Gastroesophageal sphincter (tissue), 4 donors: ENCODE data around the gene PRR23E. TPM values are rescaled to one million over a fixed set of nuclear protein-coding genes. Genes with fewer than 3 reads are reported as not detected.

Experiments
- ATAC-seq: fragments of 150-250 bp; one replicate; pipeline ENCODE4 v1.9.1; 2016; ENCODE audit warnings: mild to moderate bottlenecking, moderate library complexity
- H3K27ac ChIP-seq, 4 donors: fragments of 200-600 bp; sonication (generic) in 3 of 4; 1 replicate in 3 of 4; 2 replicates in 1 of 4; pipeline ENCODE4 v1.5.1; 2016 to 2019
- H3K27me3 ChIP-seq: fragments of 200-600 bp; sonication (generic); one replicate; pipeline ENCODE4 v1.5.1; 2019
- H3K36me3 ChIP-seq, 2 donors: fragments of 200-600 bp; sonication (generic); one replicate each; pipeline ENCODE4 v1.5.1; 2019; ENCODE audit warnings: control low read depth in 1 of 2
- H3K4me1 ChIP-seq, 3 donors: fragments of 200-600 bp; sonication (generic); 1 replicate in 2 of 3; 2 replicates in 1 of 3; pipeline ENCODE4 v1.5.1; 2016 to 2019; ENCODE audit warnings: control low read depth in 2 of 3
- H3K4me3 ChIP-seq, 2 donors: fragments of 200-600 bp; sonication (generic); one replicate each; pipeline ENCODE4 v1.5.1; 2019; ENCODE audit warnings: mild to moderate bottlenecking in 1 of 2, moderate library complexity in 1 of 2
- H3K9me3 ChIP-seq, 3 donors: fragments of 200-600 bp; sonication (generic); one replicate each; pipeline ENCODE4 v1.5.1; 2017 to 2019; ENCODE audit warnings: control low read depth in 2 of 3
- EP300 ChIP-seq: sonication (generic); formaldehyde crosslinking; IDR thresholded peaks from one replicate; pipeline ENCODE4 v1.6.1; 2017; ENCODE audit warnings: antibody characterized with exemption, mild to moderate bottlenecking
- POLR2A ChIP-seq, 2 donors: fragments of 450-650 bp; IDR thresholded peaks; one replicate each; pipeline ENCODE4 v1.6.1; 2017; ENCODE audit warnings: antibody characterized with exemption in 2 of 2, mild to moderate bottlenecking in 2 of 2, moderate library complexity in 1 of 2
- POLR2AphosphoS5 ChIP-seq: sonication (generic); formaldehyde crosslinking; IDR thresholded peaks from one replicate; pipeline ENCODE4 v1.6.1; 2017; ENCODE audit warnings: antibody characterized with exemption
- WGBS, 2 donors: methylation state at CpG; one replicate each; pipeline ENCODE4 v1.1.5; 2018; ENCODE audit warnings: low coverage in 1 of 2; 5-methylcytosine and 5-hydroxymethylcytosine counted together
- total RNA-seq, 4 donors: library from RNA; depleted of rRNA; stranded (reverse); fragments of >200 nt; gene quantifications; one replicate each; pipeline ENCODE4 v1.1.0, GENCODE V29; 2016
- TF ChIP-seq, protein P1 (sequence below), 4 experiments: fragments of 200-600 bp in 2 of 4; fragments of 450-650 bp in 2 of 4; sonication (generic) in 1 of 4; IDR thresholded peaks; one replicate each; pipeline ENCODE4 v1.5.1; 2017 to 2019; ENCODE audit warnings: antibody characterized with exemption in 4 of 4, mild to moderate bottlenecking in 2 of 4, moderate library complexity in 2 of 4

Gene PRR23E
- total RNA-seq, 4 donors from 2014 or later, result not detected

- TF ChIP-seq, protein P1, sequence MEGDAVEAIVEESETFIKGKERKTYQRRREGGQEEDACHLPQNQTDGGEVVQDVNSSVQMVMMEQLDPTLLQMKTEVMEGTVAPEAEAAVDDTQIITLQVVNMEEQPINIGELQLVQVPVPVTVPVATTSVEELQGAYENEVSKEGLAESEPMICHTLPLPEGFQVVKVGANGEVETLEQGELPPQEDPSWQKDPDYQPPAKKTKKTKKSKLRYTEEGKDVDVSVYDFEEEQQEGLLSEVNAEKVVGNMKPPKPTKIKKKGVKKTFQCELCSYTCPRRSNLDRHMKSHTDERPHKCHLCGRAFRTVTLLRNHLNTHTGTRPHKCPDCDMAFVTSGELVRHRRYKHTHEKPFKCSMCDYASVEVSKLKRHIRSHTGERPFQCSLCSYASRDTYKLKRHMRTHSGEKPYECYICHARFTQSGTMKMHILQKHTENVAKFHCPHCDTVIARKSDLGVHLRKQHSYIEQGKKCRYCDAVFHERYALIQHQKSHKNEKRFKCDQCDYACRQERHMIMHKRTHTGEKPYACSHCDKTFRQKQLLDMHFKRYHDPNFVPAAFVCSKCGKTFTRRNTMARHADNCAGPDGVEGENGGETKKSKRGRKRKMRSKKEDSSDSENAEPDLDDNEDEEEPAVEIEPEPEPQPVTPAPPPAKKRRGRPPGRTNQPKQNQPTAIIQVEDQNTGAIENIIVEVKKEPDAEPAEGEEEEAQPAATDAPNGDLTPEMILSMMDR (IDR thresholded peaks at IDR 0.05), result no peak
- no peak for ATAC-seq
Measured at GRCh38 chr3:127228866-127229265, 35.9 kb downstream of the PRR23E start.

DNA sequence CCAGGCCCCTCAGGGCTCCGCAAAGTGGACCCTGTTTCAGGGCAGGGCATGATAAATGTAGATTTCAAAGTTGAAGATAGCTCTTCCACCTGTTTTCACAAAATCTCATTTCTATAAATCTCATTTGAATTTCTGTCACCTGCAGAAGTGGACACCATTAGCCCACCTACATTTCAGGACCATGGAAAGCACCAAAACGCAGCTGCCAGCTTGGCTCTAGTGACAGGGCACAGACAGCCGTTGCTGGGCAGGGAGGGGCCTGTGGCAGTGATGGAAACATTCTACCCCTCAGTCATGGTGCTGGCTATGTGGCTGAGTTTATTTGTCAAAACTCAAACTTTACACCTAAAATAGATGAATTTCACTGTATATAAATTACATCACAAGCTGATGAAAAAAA is 40.4 kb downstream of the PRR23E start:
- WGBS, 2 donors, result 33 to 50% methylated on average over 2 to 3 of the region's 3 CpGs
- no peaks in the 10 kb centered on the region for H3K36me3 ChIP-seq

More at GRCh38 chr3:127228866-127229265, 35.9 kb downstream of the PRR23E start:
- Histone ChIP-seq H3K4me1 (no peaks in the 10 kb centered on the region), H3K27me3 (peaks cover 47% of the 10 kb centered on the region), H3K4me3 (no peak overlapping the region), H3K9me3 (peaks cover 0 to 51% (median 0%) of the 10 kb centered on the region in 3 donors), H3K36me3 (no peaks in the 10 kb centered on the region), H3K27ac (no peak overlapping the region)
- WGBS, 2 donors, result 70 to 80% methylated on average over 2 of the region's 2 CpGs

DNA sequence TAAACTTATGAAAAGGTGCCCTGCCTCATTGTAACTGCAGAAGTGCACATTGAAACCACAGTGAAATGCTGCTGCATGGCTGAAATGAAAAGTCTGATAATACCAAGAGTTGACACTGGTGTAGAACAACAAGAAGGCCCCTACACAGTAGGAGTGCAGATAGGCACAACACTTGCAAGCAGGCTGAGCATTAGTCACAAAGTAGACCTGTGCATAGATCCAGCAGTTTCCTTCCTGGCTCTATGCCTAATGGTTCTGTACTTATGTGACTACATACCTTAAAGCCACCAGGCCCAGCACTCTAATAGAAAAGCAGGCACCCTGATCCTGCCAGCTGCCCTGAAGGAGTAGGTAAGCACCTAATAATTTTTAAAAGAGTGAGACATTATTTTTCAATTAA is 41.8 kb downstream of the PRR23E start:
- TF ChIP-seq POLR2A (IDR thresholded peaks at IDR 0.05) (no peak), EP300 (no peak), POLR2AphosphoS5 (no peak)
- TF ChIP-seq, protein P1 (IDR thresholded peaks at IDR 0.05), result no peak
- no peak for ATAC-seq
- peaks cover 42% of the 10 kb centered on the region for H3K27me3 ChIP-seq
- H3K27ac ChIP-seq, result no peak overlapping the region
- H3K9me3 ChIP-seq, result peaks cover 0 to 16% (median 0%) of the 10 kb centered on the region in 3 donors
- no peaks in the 10 kb centered on the region for H3K36me3 ChIP-seq
- H3K4me1 ChIP-seq, result no peaks in the 10 kb centered on the region
- H3K4me3 ChIP-seq, result no peak overlapping the region

More for the DNA sequence above, 40.4 kb downstream of the PRR23E start:
- TF ChIP-seq POLR2A (IDR thresholded peaks at IDR 0.05) (no peak), POLR2AphosphoS5 (no peak), EP300 (no peak)
- TF ChIP-seq, protein P1 (IDR thresholded peaks at IDR 0.05), result no peak
- no peaks in the 10 kb centered on the region for H3K4me1 ChIP-seq
- peaks cover 31% of the 10 kb centered on the region for H3K27me3 ChIP-seq
- H3K27ac ChIP-seq, result no peak overlapping the region
- peaks cover 0 to 28% (median 0%) of the 10 kb centered on the region in 3 donors for H3K9me3 ChIP-seq
- no peak overlapping the region for H3K4me3 ChIP-seq
- ATAC-seq, result no peak

DNA sequence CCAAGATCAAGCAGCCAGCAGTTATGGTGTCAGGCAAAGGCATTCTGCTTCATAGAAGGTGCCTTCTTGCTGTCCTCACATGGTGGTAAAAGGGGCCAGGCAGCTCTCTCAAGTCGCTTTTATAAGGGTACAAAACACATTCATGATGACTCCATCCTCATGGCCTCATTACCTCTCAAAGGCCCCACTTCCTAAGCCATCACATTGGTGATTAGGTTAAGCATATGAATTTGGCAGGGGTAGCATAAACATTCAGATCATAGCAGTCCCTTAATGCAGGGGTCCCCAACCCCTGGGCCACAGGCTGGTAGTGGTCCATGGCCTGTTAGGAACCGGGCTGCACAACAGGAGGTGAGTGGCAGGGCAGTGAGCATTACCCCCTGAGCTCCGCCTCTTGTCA is 42.8 kb downstream of the PRR23E start:
- H3K27me3 ChIP-seq, result peaks cover 51% of the 10 kb centered on the region
- no peaks in the 10 kb centered on the region for H3K4me1 ChIP-seq
- H3K4me3 ChIP-seq, result no peak overlapping the region
- TF ChIP-seq POLR2A (IDR thresholded peaks at IDR 0.05) (no peak), POLR2AphosphoS5 (no peak), EP300 (no peak)
- TF ChIP-seq, protein P1 (IDR thresholded peaks at IDR 0.05), result no peak
- ATAC-seq, result no peak
- WGBS, 2 donors, result 27 to 40% methylated on average over 1 to 2 of the region's 3 CpGs
- H3K36me3 ChIP-seq, result no peaks in the 10 kb centered on the region
- peaks cover 0 to 12% (median 0%) of the 10 kb centered on the region in 3 donors for H3K9me3 ChIP-seq
- H3K27ac ChIP-seq, result no peak overlapping the region

DNA sequence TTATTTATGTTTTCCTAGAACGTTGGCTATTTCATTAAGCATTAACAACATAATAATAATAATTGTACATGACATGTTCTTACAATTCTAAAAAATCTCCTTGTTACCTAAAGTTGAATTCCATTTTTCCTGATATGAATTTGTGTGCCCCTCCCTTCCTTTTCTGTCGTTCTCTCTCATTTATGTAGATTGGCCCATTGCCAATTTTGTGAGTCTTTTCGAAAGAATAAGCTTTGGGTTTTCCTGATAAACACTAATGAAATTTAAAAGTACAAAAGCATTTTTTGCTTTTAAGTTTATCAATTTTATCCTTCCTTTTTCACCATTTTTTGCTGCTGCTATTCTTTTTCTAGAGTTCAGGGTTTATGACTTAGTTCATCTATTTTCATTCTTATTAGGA is 44.9 kb downstream of the PRR23E start:
- WGBS, 2 donors, result 22 to 24% methylated on average over 3 of the region's 3 CpGs
- ATAC-seq, result no peak
- TF ChIP-seq, protein P1 (IDR thresholded peaks at IDR 0.05), result no peak
- no peak for TF ChIP-seq POLR2A (IDR thresholded peaks at IDR 0.05)
- TF ChIP-seq POLR2AphosphoS5, result no peak
- TF ChIP-seq EP300, result no peak
- H3K36me3 ChIP-seq, result no peaks in the 10 kb centered on the region
- H3K27me3 ChIP-seq, result peaks cover 55% of the 10 kb centered on the region
- H3K4me3 ChIP-seq, result no peak overlapping the region
- H3K9me3 ChIP-seq, result peaks cover 0 to 21% (median 0%) of the 10 kb centered on the region in 3 donors
- H3K4me1 ChIP-seq, result no peaks in the 10 kb centered on the region
- H3K27ac ChIP-seq, result no peak overlapping the region
